Calu3 (cell line): ENCODE results near the gene MRPL37. TPM values are rescaled to one million over a fixed set of nuclear protein-coding genes. Genes with fewer than 3 reads are reported as not detected.

ENCODE experiments used
- BruUV-seq: library from RNA; stranded (reverse); fragments of 400-500 nt; replicated peaks from 2 replicates; lab custom pipeline; 2021; lab: Mats Ljungman, UMichigan
- CTCF ChIA-PET: fragments of 300-600 bp; sonication (Branson Sonifier 250); formaldehyde crosslinking; loops from one replicate; lab custom pipeline; 2022; ENCODE audit warnings: antibody characterized with exemption; lab: Charles Lee
- DNase-seq: peaks from one replicate; pipeline ENCODE4 v3.0.0; 2022
- H3K27ac Mint-ChIP-seq: one replicate; pipeline ENCODE4 v1.8.0; 2022; ENCODE audit warnings: mixed read lengths; ENCODE audit not compliant: unreplicated experiment
- H3K27me3 Mint-ChIP-seq: one replicate; pipeline ENCODE4 v1.8.0; 2022; ENCODE audit warnings: mixed read lengths; ENCODE audit not compliant: unreplicated experiment
- H3K36me3 Mint-ChIP-seq: one replicate; pipeline ENCODE4 v1.8.0; 2022; ENCODE audit warnings: mild to moderate bottlenecking, moderate library complexity, mixed read lengths; ENCODE audit not compliant: insufficient read depth, unreplicated experiment
- H3K4me1 Mint-ChIP-seq: one replicate; pipeline ENCODE4 v1.8.0; 2022; ENCODE audit warnings: mild to moderate bottlenecking, low read depth, mixed read lengths; ENCODE audit not compliant: unreplicated experiment
- H3K4me3 Mint-ChIP-seq: one replicate; pipeline ENCODE4 v1.8.0; 2022; ENCODE audit warnings: mild to moderate bottlenecking, low read depth, moderate library complexity, mixed read lengths; ENCODE audit not compliant: unreplicated experiment
- H3K9me3 Mint-ChIP-seq: one replicate; pipeline ENCODE4 v1.8.0; 2022; ENCODE audit warnings: low read depth, mixed read lengths; ENCODE audit not compliant: unreplicated experiment
- CTCF ChIP-seq: fragments of 200-600 bp; IDR thresholded peaks from one replicate; pipeline ENCODE4 v1.8.0; 2022; ENCODE audit warnings: antibody characterized with exemption; ENCODE audit not compliant: unreplicated experiment
- intact Hi-C: fragments of 100-400 bp; cut with micrococcal nuclease; formaldehyde crosslinking; loops from one replicate; pipeline ENCODE4 v1.10.0; 2022; ENCODE audit not compliant: unreplicated experiment
- total RNA-seq: library from RNA; stranded (reverse); gene quantifications from 2 replicates; pipeline ENCODE4 v1.2.3, GENCODE V29; 2022

MRPL37 gene
- total RNA-seq, 1 experiment from 2014 or later = 105 TPM

- no peaks in the 10 kb centered on the region for H3K27me3 Mint-ChIP-seq
- TF ChIP-seq CTCF = no peak
- CTCF ChIA-PET = no interaction called here
- H3K36me3 Mint-ChIP-seq = no peaks in the 10 kb centered on the region
- BruUV-seq = no TSS peak
- no peak for DNase-seq
- H3K9me3 Mint-ChIP-seq = no peaks in the 10 kb centered on the region
- no peak overlapping the region for H3K27ac Mint-ChIP-seq
- no peaks in the 10 kb centered on the region for H3K4me1 Mint-ChIP-seq
- intact Hi-C loops = no loop called here
- H3K4me3 Mint-ChIP-seq = no peak overlapping the region
Measured at GRCh38 chr1:54168206-54168965, 31.6 kb upstream of the MRPL37 start.

GRCh38 chr1:54169068-54169467, 30.9 kb upstream of the MRPL37 start:
- Mint-ChIP-seq H3K9me3 (no peaks in the 10 kb centered on the region), H3K36me3 (no peaks in the 10 kb centered on the region), H3K4me3 (no peak overlapping the region), H3K27me3 (no peaks in the 10 kb centered on the region), H3K27ac (no peak overlapping the region), H3K4me1 (no peaks in the 10 kb centered on the region)
- BruUV-seq = no TSS peak
- no peak for DNase-seq
- CTCF ChIA-PET = no interaction called here
- intact Hi-C loops = no loop called here
- TF ChIP-seq CTCF = no peak

- Mint-ChIP-seq H3K36me3 (no peaks in the 10 kb centered on the region), H3K4me1 (no peaks in the 10 kb centered on the region), H3K27me3 (no peaks in the 10 kb centered on the region), H3K4me3 (no peak overlapping the region), H3K9me3 (no peaks in the 10 kb centered on the region), H3K27ac (no peak overlapping the region)
- no TSS peak for BruUV-seq
- CTCF ChIA-PET = interaction anchor here (0.6 kb wide), 1 partner anchor 24 kb away, joined by 9 read pairs; no protein-coding TSS in a partner anchor
- no peak for TF ChIP-seq CTCF
- DNase-seq = no peak
- intact Hi-C loops = no loop called here
Measured at GRCh38 chr1:54171016-54171415, 29.0 kb upstream of the MRPL37 start.

- H3K27me3 Mint-ChIP-seq = no peaks in the 10 kb centered on the region
- DNase-seq = no peak
- H3K4me1 Mint-ChIP-seq = no peaks in the 10 kb centered on the region
- CTCF ChIA-PET = interaction anchor here (0.6 to 0.7 kb wide), 2 partner anchors 25 to 50 kb away, joined by 5 to 9 read pairs; no protein-coding TSS in a partner anchor
- no TSS peak for BruUV-seq
- no peak overlapping the region for H3K4me3 Mint-ChIP-seq
- H3K36me3 Mint-ChIP-seq = no peaks in the 10 kb centered on the region
- H3K27ac Mint-ChIP-seq = no peak overlapping the region
- intact Hi-C loops = no loop called here
- TF ChIP-seq CTCF = no peak
- no peaks in the 10 kb centered on the region for H3K9me3 Mint-ChIP-seq
Measured at GRCh38 chr1:54171606-54172005, 28.4 kb upstream of the MRPL37 start.
